GM18520 (cell line): ENCODE measurements around the gene EPB41.
"Not testable (repeated sequence)": the region's sequence is repeated elsewhere in the genome, so short reads cannot be mapped to it uniquely, and the experiment has no call there.

Source experiments
- ATAC-seq: cut with Tn5 transposase; IDR thresholded peaks from one replicate; pipeline ENCODE4 v1.9.1; 2021; ENCODE audit not compliant: unreplicated experiment

EPB41 gene

GRCh38 chr1:28926629-28927265 lies 12.4 kb downstream of the EPB41 start:
- peak; percentile 90 for ATAC-seq

GRCh38 chr1:28927266-28927647 lies 12.9 kb downstream of the EPB41 start:
- no peak for ATAC-seq

GRCh38 chr1:28927648-28928313 lies 13.4 kb downstream of the EPB41 start:
- ATAC-seq = no peak

GRCh38 chr1:28928314-28928941 lies 14.1 kb downstream of the EPB41 start:
- ATAC-seq = no peak

GRCh38 chr1:28933277-28933676 lies 18.9 kb downstream of the EPB41 start:
- ATAC-seq = no peak

- no peak for ATAC-seq
Measured at GRCh38 chr1:28933918-28934317, 19.5 kb downstream of the EPB41 start.

GRCh38 chr1:28934676-28935075 lies 20.3 kb downstream of the EPB41 start:
- ATAC-seq = no peak

- no peak for ATAC-seq
Measured at GRCh38 chr1:28935293-28935692, 20.9 kb downstream of the EPB41 start.

GRCh38 chr1:28936094-28936493 lies 21.7 kb downstream of the EPB41 start:
- ATAC-seq = no peak

GRCh38 chr1:28936528-28936927 lies 22.2 kb downstream of the EPB41 start:
- no peak for ATAC-seq

- ATAC-seq = not testable (repeated sequence)
Measured at GRCh38 chr1:28943581-28943980, 29.2 kb downstream of the EPB41 start.

GRCh38 chr1:28950006-28950405 lies 35.6 kb downstream of the EPB41 start:
- no peak for ATAC-seq

- no peak for ATAC-seq
Measured at GRCh38 chr1:28950449-28950848, 36.1 kb downstream of the EPB41 start.

GRCh38 chr1:28954126-28954726 lies 39.9 kb downstream of the EPB41 start:
- ATAC-seq = no peak

- ATAC-seq = no peak
Measured at GRCh38 chr1:28956038-28956464, 41.7 kb downstream of the EPB41 start.

- not testable (repeated sequence) for ATAC-seq
Measured at GRCh38 chr1:28962114-28962831, 47.9 kb downstream of the EPB41 start.

GRCh38 chr1:28965271-28965870 lies 51.0 kb downstream of the EPB41 start:
- ATAC-seq = no peak

GRCh38 chr1:28966617-28967016 lies 52.2 kb downstream of the EPB41 start:
- ATAC-seq = no peak

- ATAC-seq = no peak
Measured at GRCh38 chr1:28971980-28972771, 57.8 kb downstream of the EPB41 start.
